Measurements from ENCODE around the gene HTT. TPM values are rescaled to one million over a fixed set of nuclear protein-coding genes. Genes with fewer than 3 reads are reported as not detected.

HTT gene
- total and polyA plus RNA-seq, 2 of the 13 experiments (the other 11 are each of a cell fraction or from before 2014, with no cell fraction given), result 17.5 to 19.5 TPM

- DNase-seq (ENCODE audit: low spot score) (no peak), FAIRE-seq (no peak), ATAC-seq (no peak)
- intact Hi-C loops (cut with micrococcal nuclease; ENCODE audit: unreplicated experiment), result no loop called here
- Histone ChIP-seq H3K79me2 (ENCODE audit: insufficient read depth, low read length) (no peaks in the 10 kb centered on the region), H3K4me2 (ENCODE audit: low read depth, low read length) (no peak overlapping the region), H3K4me1 (ENCODE audit: insufficient read depth, low read length) (peaks cover 30% of the 10 kb centered on the region), H4K20me1 (ENCODE audit: insufficient read depth, low read length) (no peaks in the 10 kb centered on the region), H3K4me3 (replicated peaks in 1 of 3; ENCODE audit: insufficient read depth in 1 of 3, low read depth in 2 of 3, low read length in 3 of 3) (no peak overlapping the region), H2AFZ (ENCODE audit: low read length) (no peak overlapping the region), H3K27ac (ENCODE audit: extremely low read length, insufficient read depth, low read length) (no peak overlapping the region), H3K9me3 (ENCODE audit: low read length) (no peaks in the 10 kb centered on the region), H3K36me3 (replicated peaks in 1 of 2; ENCODE audit: control insufficient read depth in 1 of 2, insufficient read depth in 2 of 2, low read length in 2 of 2) (no peaks in the 10 kb centered on the region), H3K27me3 (ENCODE audit: control insufficient read depth in 1 of 2, insufficient read depth in 2 of 2, low read length in 2 of 2) (peaks cover 1 to 17% of the 10 kb centered on the region in 2 experiments; a peak in 3 of 5 replicates), H3K9ac (ENCODE audit: insufficient read depth, low read depth, low read length) (no peak overlapping the region)
- ChIA-PET CTCF (ENCODE audit: low intra/inter-chr PET ratio, low total read pairs) (no interaction called here), POLR2A (no interaction called here)
- in situ Hi-C loops (cut with HindIII; ENCODE audit: extremely low pct_ligation_motif_present, low pct_unique_long_range_greater_than_20kb), result no loop called here
- WGBS (ENCODE audit: low lambda C conversion rate), result 39% methylated on average over 3 of the region's 3 CpGs
- TF ChIP-seq TCF7 (IDR thresholded peaks at IDR 0.05; ENCODE audit: low read depth), result no peak
- no TSS peak for BruUV-seq (replicated peaks)
Measured at GRCh38 chr4:3280466-3280865, 206.0 kb downstream of the HTT start.

- 45% methylated on average over 4 of the region's 6 CpGs for WGBS (ENCODE audit: low lambda C conversion rate)
- Histone ChIP-seq H3K79me2 (ENCODE audit: insufficient read depth, low read length) (peaks cover 12% of the 10 kb centered on the region), H3K4me2 (ENCODE audit: low read depth, low read length) (peak overlapping the region; percentile 28; the same call in 1 of the 2 replicates), H3K9me3 (ENCODE audit: low read length) (no peaks in the 10 kb centered on the region), H3K27ac (ENCODE audit: extremely low read length, insufficient read depth, low read length) (no peak overlapping the region), H2AFZ (ENCODE audit: low read length) (no peak overlapping the region), H4K20me1 (ENCODE audit: insufficient read depth, low read length) (no peaks in the 10 kb centered on the region), H3K9ac (ENCODE audit: insufficient read depth, low read depth, low read length) (no peak overlapping the region), H3K36me3 (replicated peaks in 1 of 2; ENCODE audit: control insufficient read depth in 1 of 2, insufficient read depth in 2 of 2, low read length in 2 of 2) (no peaks in the 10 kb centered on the region), H3K4me3 (replicated peaks in 1 of 3; ENCODE audit: insufficient read depth in 1 of 3, low read depth in 2 of 3, low read length in 3 of 3) (peak overlapping the region in 1 of 3 experiments; percentile 20; a peak in 1 of 6 replicates), H3K27me3 (ENCODE audit: control insufficient read depth in 1 of 2, insufficient read depth in 2 of 2, low read length in 2 of 2) (peaks cover 1 to 17% of the 10 kb centered on the region in 2 experiments; a peak in 2 of 5 replicates), H3K4me1 (ENCODE audit: insufficient read depth, low read length) (peaks cover 52% of the 10 kb centered on the region)
- in situ Hi-C loops (cut with HindIII; ENCODE audit: extremely low pct_ligation_motif_present, low pct_unique_long_range_greater_than_20kb), result no loop called here
- ChIA-PET CTCF (ENCODE audit: low intra/inter-chr PET ratio, low total read pairs) (no interaction called here), POLR2A (no interaction called here)
- TF ChIP-seq RXRA (CRISPR knock-in tag; IDR thresholded peaks at IDR 0.05) (0 out of 2 replicates have a peak, but pooled peaks have one; percentile 17), E2F2 (CRISPR knock-in tag; IDR thresholded peaks at IDR 0.05; ENCODE audit: borderline replicate concordance) (no peak)
- FAIRE-seq, result no peak
- DNase-seq (ENCODE audit: low spot score), result no peak
- ATAC-seq, result no peak
- BruUV-seq (replicated peaks), result no TSS peak
- intact Hi-C loops (cut with micrococcal nuclease; ENCODE audit: unreplicated experiment), result no loop called here
Measured at GRCh38 chr4:3283483-3283882, 209.0 kb downstream of the HTT start.

All from HepG2 (cell line).